Activated CD4-positive, alpha-beta T cell treated with anti-CD3 and anti-CD28 coated beads, Interleukin-2, amount 10 ng/mL, durations not matched to agents 24 days and 14 days (primary cell): Measurements from ENCODE around the gene CLDN1. TPM values are rescaled to one million over a fixed set of nuclear protein-coding genes. Genes with fewer than 3 reads are reported as not detected.
"Not testable (repeated sequence)": the region's sequence is repeated elsewhere in the genome, so short reads cannot be mapped to it uniquely, and the experiment has no call there.

Source experiments
- DNase-seq: peaks from one replicate; pipeline ENCODE4 v3.0.0; 2022
- H3K27ac Mint-ChIP-seq: one replicate; pipeline ENCODE4 v1.8.0; 2022; ENCODE audit warnings: mild to moderate bottlenecking, mixed read lengths
- H3K27me3 Mint-ChIP-seq: one replicate; pipeline ENCODE4 v1.8.0; 2022; ENCODE audit warnings: mixed read lengths
- H3K36me3 Mint-ChIP-seq: one replicate; pipeline ENCODE4 v1.8.0; 2022; ENCODE audit warnings: low read depth, mild to moderate bottlenecking, mixed read lengths
- H3K4me1 Mint-ChIP-seq: one replicate; pipeline ENCODE4 v1.8.0; 2021; ENCODE audit warnings: mixed read lengths
- H3K4me3 Mint-ChIP-seq: one replicate; pipeline ENCODE4 v1.8.0; 2022; ENCODE audit warnings: mild to moderate bottlenecking, moderate library complexity, mixed read lengths
- H3K9me3 Mint-ChIP-seq: one replicate; pipeline ENCODE4 v1.8.0; 2021; ENCODE audit warnings: mixed read lengths
- intact Hi-C: fragments of 100-400 bp; cut with micrococcal nuclease; formaldehyde crosslinking; loops from one replicate; pipeline ENCODE4 v1.15.1; 2023
- total RNA-seq: library from RNA; stranded (reverse); gene quantifications from 2 replicates; pipeline ENCODE4 v1.2.3, GENCODE V29; 2022

Gene CLDN1
- total RNA-seq, 1 donor from 2014 or later, result 0.33 TPM

DNA sequence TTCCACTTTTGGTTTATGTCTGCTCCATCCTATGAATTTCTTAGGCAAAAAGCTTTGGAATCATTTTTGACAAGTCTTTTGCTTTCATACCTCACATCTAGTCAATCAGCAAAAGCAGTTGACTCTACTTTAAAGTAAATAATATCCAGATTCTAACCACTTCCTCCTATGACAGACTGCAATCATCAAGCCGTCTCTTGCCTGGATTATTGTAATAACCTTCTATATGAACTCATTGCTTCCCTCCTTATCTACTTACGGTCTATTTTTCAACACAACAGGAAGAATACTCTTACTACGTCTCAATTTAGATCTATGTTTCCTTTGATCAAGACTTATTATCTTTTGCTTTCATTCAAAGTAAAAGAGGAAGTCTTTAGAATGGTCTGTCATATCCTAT is 20.7 kb downstream of the CLDN1 start:
- Mint-ChIP-seq H3K4me3 (peak overlapping the region; percentile 15), H3K27ac (no peak overlapping the region), H3K27me3 (peaks cover 2% of the 10 kb centered on the region), H3K9me3 (peaks cover 9% of the 10 kb centered on the region), H3K36me3 (no peaks in the 10 kb centered on the region), H3K4me1 (peaks cover 14% of the 10 kb centered on the region)
- DNase-seq, result no peak
- intact Hi-C loops, result no loop called here

DNA sequence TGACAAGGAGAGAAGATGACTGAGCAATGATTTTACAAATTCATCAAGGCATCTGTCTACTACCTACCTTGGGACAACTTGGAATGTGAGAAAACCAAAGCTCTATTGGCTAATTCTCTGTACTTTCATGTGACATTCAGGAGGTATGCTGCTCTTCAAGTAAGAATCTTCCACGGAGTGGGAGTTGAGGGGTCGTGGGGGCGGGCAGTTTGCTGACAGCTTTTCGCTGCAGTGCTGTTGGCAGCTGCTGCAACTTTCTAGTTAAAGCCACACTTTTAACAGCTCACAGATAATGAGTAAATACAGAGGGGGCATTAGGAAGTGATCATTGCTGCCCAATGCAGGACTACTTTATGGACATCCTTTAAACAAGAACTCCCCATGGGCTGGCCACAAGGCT is 22.3 kb downstream of the CLDN1 start:
- Mint-ChIP-seq H3K4me3 (no peak overlapping the region), H3K9me3 (peaks cover 4% of the 10 kb centered on the region), H3K36me3 (no peaks in the 10 kb centered on the region), H3K27me3 (peaks cover 2% of the 10 kb centered on the region), H3K4me1 (peaks cover 7% of the 10 kb centered on the region), H3K27ac (no peak overlapping the region)
- intact Hi-C loops, result no loop called here
- DNase-seq, result no peak

DNA sequence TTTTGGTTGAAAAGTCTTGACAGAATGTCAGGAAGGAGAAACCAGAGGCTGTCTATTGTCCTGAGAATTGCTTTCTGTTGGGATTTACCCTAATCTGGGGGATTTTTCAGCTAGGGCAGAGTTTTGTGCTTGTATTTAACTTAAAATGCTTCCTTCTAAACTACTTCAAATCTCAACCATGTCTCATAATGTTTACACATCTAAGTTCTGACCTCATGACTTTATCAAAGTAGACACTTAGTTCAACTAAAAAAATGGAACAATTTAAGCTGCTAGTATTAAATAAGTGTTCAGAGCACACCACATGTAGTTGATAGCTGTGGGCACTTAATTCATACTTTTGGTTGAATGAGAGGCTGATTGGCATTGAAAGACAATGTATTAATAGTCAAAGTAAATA is 28.2 kb downstream of the CLDN1 start:
- no peak for DNase-seq
- H3K27ac Mint-ChIP-seq, result no peak overlapping the region
- no peaks in the 10 kb centered on the region for H3K4me1 Mint-ChIP-seq
- H3K27me3 Mint-ChIP-seq, result no peaks in the 10 kb centered on the region
- H3K36me3 Mint-ChIP-seq, result no peaks in the 10 kb centered on the region
- intact Hi-C loops, result no loop called here
- H3K9me3 Mint-ChIP-seq, result peaks cover 12% of the 10 kb centered on the region
- no peak overlapping the region for H3K4me3 Mint-ChIP-seq

DNA sequence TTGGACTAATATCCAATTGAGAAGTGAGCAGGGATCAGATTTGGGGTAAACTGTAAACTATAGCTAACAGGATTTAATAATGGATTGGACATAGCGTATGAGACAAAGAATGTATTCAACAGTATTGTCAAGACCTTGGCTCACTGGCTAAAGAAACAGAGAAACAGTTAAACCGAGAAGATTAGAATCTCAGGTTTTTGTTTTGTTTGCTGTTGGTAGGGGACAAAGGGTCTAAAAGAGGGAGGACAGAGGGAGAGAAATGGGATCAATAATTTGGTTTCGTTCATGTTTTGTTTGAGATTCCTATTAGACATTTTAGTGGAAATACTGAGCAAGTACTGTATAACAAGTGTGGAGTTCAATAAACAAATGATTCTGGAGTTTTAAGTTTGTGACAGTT is 28.6 kb downstream of the CLDN1 start:
- DNase-seq, result no peak
- Mint-ChIP-seq H3K27ac (no peak overlapping the region), H3K36me3 (no peaks in the 10 kb centered on the region), H3K27me3 (no peaks in the 10 kb centered on the region), H3K4me3 (no peak overlapping the region), H3K4me1 (no peaks in the 10 kb centered on the region), H3K9me3 (peaks cover 12% of the 10 kb centered on the region)
- intact Hi-C loops, result no loop called here

DNA sequence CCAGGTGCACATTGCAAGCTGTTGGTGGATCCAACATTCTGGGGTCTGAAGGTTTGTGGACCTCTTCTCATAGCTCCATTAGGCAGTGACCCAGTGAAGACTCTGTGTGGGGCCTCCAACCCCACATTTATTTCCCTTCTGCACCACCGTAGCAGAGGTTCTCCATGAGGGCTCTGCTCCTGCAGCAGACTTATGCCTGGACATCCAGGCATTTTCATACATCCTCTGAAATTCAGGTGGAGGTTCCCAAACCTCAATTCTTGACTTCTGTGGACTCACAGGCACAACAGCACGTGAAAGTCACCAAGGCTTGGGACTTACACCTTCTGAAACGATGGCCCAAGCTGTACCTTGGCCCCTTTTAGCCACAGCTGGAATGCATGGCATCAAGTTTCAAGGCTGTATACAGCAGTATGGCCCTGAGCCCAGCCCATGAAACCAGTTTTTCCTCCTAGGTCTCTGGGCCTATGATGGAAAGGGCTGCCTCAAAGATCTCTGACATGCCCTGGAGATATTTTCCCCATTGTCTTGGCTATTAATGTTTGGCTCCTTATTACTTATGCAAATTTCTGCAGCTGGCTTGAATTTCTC is 30.2 kb downstream of the CLDN1 start:
- H3K4me1 Mint-ChIP-seq, result no peaks in the 10 kb centered on the region
- no peak for DNase-seq
- no peaks in the 10 kb centered on the region for H3K27me3 Mint-ChIP-seq
- no peaks in the 10 kb centered on the region for H3K36me3 Mint-ChIP-seq
- H3K9me3 Mint-ChIP-seq, result peaks cover 12% of the 10 kb centered on the region
- H3K27ac Mint-ChIP-seq, result no peak overlapping the region
- H3K4me3 Mint-ChIP-seq, result no peak overlapping the region
- intact Hi-C loops, result no loop called here

DNA sequence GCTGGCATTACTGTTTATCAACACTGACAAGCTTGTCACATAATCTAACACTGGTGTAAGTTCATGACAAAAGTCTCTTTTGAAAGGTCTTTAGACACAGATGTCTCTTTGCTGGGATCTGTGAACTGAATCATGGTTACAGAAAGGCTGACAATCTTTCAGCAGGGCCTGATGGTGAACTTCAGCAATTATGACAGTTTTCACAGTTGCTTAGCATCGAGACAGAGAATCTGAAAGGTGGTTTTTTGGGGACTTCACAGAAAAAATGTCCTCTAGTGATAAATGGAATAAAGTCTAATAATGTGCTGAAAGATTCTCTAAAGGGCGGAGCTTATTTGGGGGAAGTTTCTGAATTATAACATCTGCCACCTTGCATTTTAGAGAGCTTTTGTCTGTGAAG is 32.3 kb downstream of the CLDN1 start:
- Mint-ChIP-seq H3K27ac (no peak overlapping the region), H3K9me3 (peaks cover 17% of the 10 kb centered on the region), H3K4me3 (no peak overlapping the region), H3K36me3 (no peaks in the 10 kb centered on the region), H3K27me3 (no peaks in the 10 kb centered on the region), H3K4me1 (no peaks in the 10 kb centered on the region)
- intact Hi-C loops, result no loop called here
- DNase-seq, result no peak

DNA sequence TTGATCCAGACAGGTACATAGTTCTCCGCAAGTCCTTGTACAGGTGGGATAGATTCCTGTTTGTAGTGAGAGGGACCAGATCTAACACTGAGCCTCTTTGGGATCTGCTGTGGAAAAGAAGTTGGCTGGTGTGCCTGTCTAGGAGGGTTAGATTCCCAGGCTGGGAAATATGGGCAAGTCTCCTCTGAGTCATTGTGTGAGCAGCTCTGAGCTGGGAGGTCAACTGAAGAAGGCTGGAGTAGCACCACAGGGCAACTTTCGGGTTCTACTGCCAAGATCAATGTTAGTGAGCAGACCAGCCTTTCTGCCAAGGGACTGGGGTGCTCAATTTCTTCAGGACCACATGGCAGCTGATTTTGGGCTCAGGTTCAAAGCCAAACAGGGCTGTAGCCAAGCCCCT is 33.4 kb downstream of the CLDN1 start:
- Mint-ChIP-seq H3K36me3 (no peaks in the 10 kb centered on the region), H3K4me1 (no peaks in the 10 kb centered on the region), H3K27ac (no peak overlapping the region), H3K27me3 (no peaks in the 10 kb centered on the region), H3K4me3 (no peak overlapping the region), H3K9me3 (peaks cover 17% of the 10 kb centered on the region)
- no peak for DNase-seq
- intact Hi-C loops, result no loop called here

DNA sequence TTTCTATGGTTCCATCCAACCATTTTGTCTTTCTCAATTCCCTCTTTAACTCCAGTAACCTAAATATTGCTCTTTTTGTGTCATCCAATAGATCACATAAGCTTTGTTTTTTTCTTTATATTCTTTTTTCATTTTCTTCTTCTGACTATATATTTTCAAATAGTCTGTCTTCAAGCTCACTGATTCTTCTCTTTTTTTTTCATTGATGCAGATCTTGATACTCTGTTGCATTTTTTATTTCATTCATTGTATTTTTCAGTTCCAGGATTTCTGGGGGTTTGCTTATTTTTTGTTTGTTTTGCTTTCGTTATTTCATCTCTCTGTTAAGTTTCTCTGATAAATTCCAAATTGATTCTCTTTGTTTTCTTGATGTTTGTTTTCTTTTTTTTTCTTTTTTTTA is 36.2 kb downstream of the CLDN1 start:
- Mint-ChIP-seq H3K4me3 (no peak overlapping the region), H3K36me3 (no peaks in the 10 kb centered on the region), H3K9me3 (peaks cover 8% of the 10 kb centered on the region), H3K27ac (no peak overlapping the region), H3K27me3 (no peaks in the 10 kb centered on the region), H3K4me1 (no peaks in the 10 kb centered on the region)
- intact Hi-C loops, result no loop called here
- DNase-seq, result no peak

DNA sequence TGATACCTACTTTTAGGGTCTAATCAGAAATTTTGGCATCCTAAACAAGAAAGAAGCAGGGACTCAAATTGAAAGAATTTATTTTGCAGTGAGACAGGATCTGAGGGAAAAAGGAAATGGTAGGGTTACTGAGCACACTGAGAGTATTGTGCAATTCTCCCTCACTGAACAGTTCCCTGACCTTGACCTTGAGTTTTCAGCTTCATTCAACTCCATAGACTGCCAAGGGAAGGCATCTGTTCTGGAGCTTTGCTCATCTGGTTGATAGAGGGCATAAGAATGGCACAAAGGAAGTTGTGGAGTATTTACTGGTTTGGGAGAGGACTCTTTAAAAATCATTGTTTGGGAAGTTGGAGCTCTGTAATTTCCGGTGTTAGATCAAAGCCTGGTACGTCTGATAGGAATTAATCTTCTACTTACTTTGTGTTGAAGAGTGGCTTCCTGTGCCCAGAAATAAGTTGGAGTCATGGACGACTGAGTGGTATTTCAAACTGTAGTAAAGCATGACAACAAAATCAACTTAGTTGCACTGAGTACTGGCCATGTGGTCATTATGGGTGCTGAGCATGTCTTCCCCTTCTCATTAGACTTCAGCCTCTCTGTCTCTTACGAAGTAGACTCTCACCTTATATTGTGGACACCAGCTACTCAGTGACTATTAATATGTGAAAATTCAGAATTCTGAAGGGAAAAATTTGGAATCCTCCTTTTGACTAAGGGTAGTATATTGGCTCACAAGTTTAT is 40.8 kb downstream of the CLDN1 start:
- Mint-ChIP-seq H3K27me3 (peaks cover 2% of the 10 kb centered on the region), H3K9me3 (peaks cover 5% of the 10 kb centered on the region), H3K4me1 (no peaks in the 10 kb centered on the region), H3K36me3 (no peaks in the 10 kb centered on the region), H3K27ac (no peak overlapping the region), H3K4me3 (no peak overlapping the region)
- DNase-seq, result no peak
- intact Hi-C loops, result no loop called here

DNA sequence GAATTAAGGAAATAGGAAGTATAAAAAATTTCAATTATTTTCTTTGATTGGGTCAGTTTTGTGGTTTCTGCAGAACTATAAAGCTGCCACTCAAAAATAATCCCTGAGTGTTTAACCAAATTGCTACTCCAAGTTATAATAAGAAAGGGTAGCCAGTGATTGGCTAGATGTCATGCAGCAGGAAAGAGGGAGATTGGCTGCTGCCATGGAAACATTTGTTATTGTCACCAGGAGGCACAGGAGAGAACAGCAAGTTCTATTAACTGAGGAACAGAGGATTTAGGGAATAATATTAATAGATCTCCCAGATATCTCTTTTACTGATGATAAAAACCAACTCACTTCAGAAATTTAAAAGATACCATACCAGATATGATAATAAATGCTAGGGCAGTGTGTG is 42.6 kb downstream of the CLDN1 start:
- Mint-ChIP-seq H3K27ac (no peak overlapping the region), H3K9me3 (no peaks in the 10 kb centered on the region), H3K4me3 (no peak overlapping the region), H3K4me1 (no peaks in the 10 kb centered on the region), H3K36me3 (no peaks in the 10 kb centered on the region), H3K27me3 (peaks cover 2% of the 10 kb centered on the region)
- DNase-seq, result no peak
- intact Hi-C loops, result no loop called here

DNA sequence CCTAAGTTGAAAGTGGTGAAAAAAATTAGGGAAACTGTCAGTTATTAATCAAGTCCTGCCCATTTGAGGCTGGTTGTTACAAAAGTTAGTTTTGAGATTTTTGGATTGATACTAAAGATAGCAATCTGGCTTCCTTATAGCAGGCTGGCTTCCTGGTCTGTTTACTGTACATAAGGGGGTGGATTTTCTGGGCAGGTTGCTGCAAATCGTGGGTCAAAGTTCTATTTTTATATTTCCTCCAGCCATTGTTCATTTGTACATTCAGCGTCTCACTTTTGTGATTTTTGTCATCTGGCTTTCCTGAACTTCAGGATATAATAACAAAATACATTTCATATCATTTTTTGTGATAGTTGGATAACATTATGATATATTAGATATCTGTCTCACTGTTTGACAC is 49.5 kb downstream of the CLDN1 start:
- intact Hi-C loops, result no loop called here
- no peaks in the 10 kb centered on the region for H3K4me1 Mint-ChIP-seq
- no peaks in the 10 kb centered on the region for H3K9me3 Mint-ChIP-seq
- no peak overlapping the region for H3K4me3 Mint-ChIP-seq
- peaks cover 2% of the 10 kb centered on the region for H3K27me3 Mint-ChIP-seq
- H3K36me3 Mint-ChIP-seq, result no peaks in the 10 kb centered on the region
- no peak for DNase-seq
- no peak overlapping the region for H3K27ac Mint-ChIP-seq

DNA sequence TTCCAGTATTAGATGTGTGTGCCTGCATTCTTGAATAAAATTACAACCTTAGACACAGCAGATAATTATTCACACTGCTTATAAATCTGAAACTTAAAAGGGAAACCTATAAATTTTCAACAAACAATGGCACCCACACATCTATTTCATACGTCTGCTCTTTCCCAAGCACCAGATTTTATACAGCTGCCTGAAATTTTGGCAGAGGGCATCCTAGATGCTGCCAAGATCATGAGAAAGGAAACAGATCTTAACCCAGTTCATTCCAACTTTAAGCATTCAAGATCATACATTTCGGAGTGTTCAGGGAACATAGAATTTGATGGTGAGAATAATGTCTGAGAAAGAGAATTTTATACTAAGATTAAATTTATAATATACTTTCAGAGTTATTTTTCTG is 53.1 kb downstream of the CLDN1 start:
- no peak overlapping the region for H3K4me3 Mint-ChIP-seq
- no peaks in the 10 kb centered on the region for H3K9me3 Mint-ChIP-seq
- DNase-seq, result no peak
- no peaks in the 10 kb centered on the region for H3K27me3 Mint-ChIP-seq
- H3K27ac Mint-ChIP-seq, result no peak overlapping the region
- intact Hi-C loops, result no loop called here
- no peaks in the 10 kb centered on the region for H3K36me3 Mint-ChIP-seq
- no peaks in the 10 kb centered on the region for H3K4me1 Mint-ChIP-seq

DNA sequence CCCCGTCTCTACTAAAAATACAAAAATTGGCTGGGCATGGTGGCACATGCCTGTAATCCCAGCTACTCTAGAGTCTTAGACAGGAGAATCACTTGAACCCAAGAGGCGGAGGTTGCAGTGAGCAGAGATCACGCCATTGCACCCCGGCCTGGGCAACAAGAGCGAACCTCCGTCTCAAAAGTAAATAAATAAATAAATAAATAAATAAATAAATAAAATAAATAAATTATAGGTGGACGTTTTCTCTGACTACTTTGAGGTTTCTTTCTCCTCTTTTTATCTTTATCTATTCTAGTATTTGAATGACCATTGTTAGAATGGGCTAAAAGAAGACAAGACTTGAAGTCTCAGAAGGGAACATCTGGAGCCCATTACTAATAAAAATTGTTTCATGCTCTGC is 54.8 kb downstream of the CLDN1 start:
- H3K4me1 Mint-ChIP-seq, intact Hi-C loops, H3K9me3 Mint-ChIP-seq, H3K36me3 Mint-ChIP-seq, H3K4me3 Mint-ChIP-seq, H3K27ac Mint-ChIP-seq, H3K27me3 Mint-ChIP-seq, DNase-seq: not testable (repeated sequence)

DNA sequence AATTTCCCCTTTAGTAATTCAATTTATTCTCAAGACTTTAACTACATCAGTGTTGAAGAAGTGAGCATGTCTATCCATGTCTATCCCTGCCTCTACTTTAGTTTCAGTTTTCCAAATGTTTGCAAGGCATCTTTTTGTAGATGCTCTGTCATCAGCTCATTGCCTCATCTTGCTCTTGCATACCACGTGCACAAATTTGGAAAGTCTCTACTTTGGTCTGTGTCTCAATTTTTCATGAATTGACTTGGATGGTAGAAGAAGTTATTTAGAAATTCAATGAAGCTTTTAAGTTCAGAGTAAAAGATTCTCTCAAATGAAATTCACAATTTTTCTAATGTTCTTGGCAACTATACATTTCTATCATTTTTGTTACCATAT is 55.3 kb downstream of the CLDN1 start:
- Mint-ChIP-seq H3K4me1 (no peaks in the 10 kb centered on the region), H3K36me3 (no peaks in the 10 kb centered on the region), H3K27ac (no peak overlapping the region), H3K9me3 (no peaks in the 10 kb centered on the region), H3K4me3 (no peak overlapping the region), H3K27me3 (peaks cover 2% of the 10 kb centered on the region)
- intact Hi-C loops, result no loop called here
- no peak for DNase-seq
